ENCODE data around the gene ADAMTS13. TPM values are rescaled to one million over a fixed set of nuclear protein-coding genes. Genes with fewer than 3 reads are reported as not detected.

The ADAMTS13 gene
- total RNA-seq, 1 experiment from 2014 or later: 4.7 TPM

DNA sequence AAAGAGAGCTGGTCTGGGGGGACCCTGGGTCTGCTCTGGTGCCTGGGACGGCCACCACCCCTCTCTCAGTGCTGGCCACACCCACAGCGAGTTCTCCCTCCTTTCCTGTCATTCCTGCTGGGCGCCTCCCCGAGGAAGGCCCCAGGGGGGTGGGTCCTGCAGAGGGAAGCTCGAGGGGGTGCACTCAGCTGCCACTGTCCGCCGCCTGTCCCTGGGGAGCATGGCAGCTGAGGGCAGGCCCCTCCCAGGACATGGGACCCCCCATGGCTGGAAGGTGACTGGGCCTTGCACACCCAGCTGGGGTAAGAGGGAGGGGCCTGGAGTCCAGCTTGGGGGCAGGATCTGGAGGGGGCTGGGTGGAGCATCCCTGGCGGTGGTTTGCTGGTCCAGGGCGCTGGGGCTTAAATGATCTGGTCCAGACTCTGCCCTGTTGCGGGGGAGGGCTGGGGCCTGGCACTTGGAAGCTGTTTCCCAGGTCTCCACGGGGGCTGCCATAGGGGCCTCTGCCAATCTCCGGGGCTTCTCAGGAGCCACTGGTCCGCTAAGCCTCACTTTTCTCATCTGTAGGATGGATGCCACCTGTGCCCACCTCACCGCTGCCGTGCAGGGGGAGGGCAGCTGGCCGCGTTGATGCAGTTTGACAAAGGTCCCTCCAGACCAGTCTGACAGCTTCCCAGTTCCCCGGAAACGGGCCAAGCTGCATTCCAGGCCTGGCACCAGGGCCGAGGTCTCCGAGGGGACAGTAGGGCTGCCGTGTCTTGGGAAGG, 62.7 kb downstream of the ADAMTS13 start:
- no peak overlapping the region for H3K4me3 Mint-ChIP-seq (ENCODE audit: low read depth, unreplicated experiment)
- CTCF ChIA-PET: interaction anchor here (0.5 to 0.6 kb wide), 2 partner anchors 25 to 36 kb away, joined by 3 to 4 read pairs; partner anchors contain the start of gene CACFD1
- no peak for TF ChIP-seq CTCF (IDR thresholded peaks at IDR 0.05; ENCODE audit: unreplicated experiment)
- no peaks in the 10 kb centered on the region for H3K9me3 Mint-ChIP-seq (ENCODE audit: low read depth, unreplicated experiment)
- peaks cover 11% of the 10 kb centered on the region for H3K27me3 Mint-ChIP-seq (ENCODE audit: unreplicated experiment)
- H3K27ac Mint-ChIP-seq (ENCODE audit: unreplicated experiment): no peak overlapping the region
- peak; percentile 73 for DNase-seq
- BruUV-seq (replicated peaks): no TSS peak
- H3K4me1 Mint-ChIP-seq (ENCODE audit: low read depth, unreplicated experiment): no peaks in the 10 kb centered on the region
- H3K36me3 Mint-ChIP-seq (ENCODE audit: insufficient read depth, unreplicated experiment): no peaks in the 10 kb centered on the region
- intact Hi-C loops (cut with micrococcal nuclease; ENCODE audit: unreplicated experiment): loop anchor here (5.0 kb wide), 1 partner anchor 298 kb away; no protein-coding TSS in a partner anchor

DNA sequence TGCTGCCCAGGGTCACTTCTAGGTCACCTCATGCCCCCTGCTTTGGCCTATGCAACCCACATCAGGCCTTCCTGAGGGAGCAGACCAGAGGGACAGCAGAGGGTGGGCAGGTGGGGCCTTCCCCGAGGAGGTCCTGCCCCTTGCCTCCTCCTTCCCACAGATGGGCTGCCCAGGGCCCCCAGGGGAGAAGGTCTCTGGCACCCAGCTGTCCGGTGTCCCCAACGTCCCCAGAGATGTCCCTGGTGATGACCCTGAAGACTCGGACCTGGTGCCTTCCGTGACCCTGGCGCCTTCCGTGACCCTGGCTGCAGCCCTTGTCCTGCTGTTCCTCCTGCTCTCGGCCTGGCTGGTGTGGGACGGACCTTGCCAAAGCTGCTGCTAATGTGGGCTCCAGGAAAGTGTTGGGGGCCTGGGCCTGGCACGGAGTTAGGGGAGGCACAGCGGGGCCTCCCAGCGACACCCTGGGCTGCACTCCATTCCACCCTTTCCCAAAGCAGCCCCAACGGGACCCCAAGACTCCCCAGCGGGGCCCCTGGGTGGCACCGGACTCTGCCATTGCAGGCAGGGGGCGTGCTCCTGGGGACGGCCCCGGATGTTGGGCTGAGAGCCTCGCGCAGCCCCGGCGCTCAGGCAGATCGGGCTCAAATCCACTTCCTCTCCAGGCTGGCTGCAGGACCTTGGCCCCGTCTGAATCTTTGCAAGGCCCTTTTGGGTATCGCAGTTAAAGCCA, 63.5 kb downstream of the ADAMTS13 start:
- Mint-ChIP-seq H3K27ac (ENCODE audit: unreplicated experiment) (no peak overlapping the region), H3K4me1 (ENCODE audit: low read depth, unreplicated experiment) (no peaks in the 10 kb centered on the region), H3K27me3 (ENCODE audit: unreplicated experiment) (peaks cover 18% of the 10 kb centered on the region), H3K9me3 (ENCODE audit: low read depth, unreplicated experiment) (no peaks in the 10 kb centered on the region), H3K4me3 (ENCODE audit: low read depth, unreplicated experiment) (no peak overlapping the region), H3K36me3 (ENCODE audit: insufficient read depth, unreplicated experiment) (no peaks in the 10 kb centered on the region)
- DNase-seq: no peak
- intact Hi-C loops (cut with micrococcal nuclease; ENCODE audit: unreplicated experiment): loop anchor here (5.0 kb wide), 1 partner anchor 298 kb away; no protein-coding TSS in a partner anchor
- CTCF ChIA-PET: interaction anchor here (0.6 to 1.8 kb wide), 3 partner anchors 10 to 297 kb away, joined by 3 to 4 read pairs (median 4); no protein-coding TSS in a partner anchor
- TF ChIP-seq CTCF (IDR thresholded peaks at IDR 0.05; ENCODE audit: unreplicated experiment): no peak
- no TSS peak for BruUV-seq (replicated peaks)

DNA sequence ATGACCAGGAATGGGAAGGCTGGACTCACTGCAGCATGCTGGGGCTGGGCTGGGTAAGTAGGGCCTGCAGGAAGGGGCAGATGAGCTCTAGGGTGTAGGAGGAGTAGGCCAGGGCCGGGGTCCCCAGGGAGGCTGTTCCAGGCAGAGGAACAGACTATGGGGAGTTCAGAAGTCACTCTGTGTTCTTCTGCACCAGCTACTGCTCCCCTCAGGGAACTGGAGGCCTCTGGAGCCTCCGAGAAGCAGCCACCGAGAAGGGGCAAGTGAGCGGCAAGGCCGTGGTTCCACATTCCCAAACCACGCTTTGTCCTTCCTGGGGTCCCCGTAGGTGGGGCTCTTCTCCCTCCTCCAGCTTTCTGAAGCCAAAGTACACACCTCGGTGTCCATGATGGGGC, 65.2 kb downstream of the ADAMTS13 start:
- no peaks in the 10 kb centered on the region for H3K4me1 Mint-ChIP-seq (ENCODE audit: low read depth, unreplicated experiment)
- no TSS peak for BruUV-seq (replicated peaks)
- no peak overlapping the region for H3K4me3 Mint-ChIP-seq (ENCODE audit: low read depth, unreplicated experiment)
- no peaks in the 10 kb centered on the region for H3K36me3 Mint-ChIP-seq (ENCODE audit: insufficient read depth, unreplicated experiment)
- DNase-seq: no peak
- H3K27me3 Mint-ChIP-seq (ENCODE audit: unreplicated experiment): peaks cover 18% of the 10 kb centered on the region
- CTCF ChIA-PET: interaction anchor here (1.8 kb wide), 1 partner anchor 8 kb away, joined by 4 read pairs; no protein-coding TSS in a partner anchor
- no peak for TF ChIP-seq CTCF (IDR thresholded peaks at IDR 0.05; ENCODE audit: unreplicated experiment)
- intact Hi-C loops (cut with micrococcal nuclease; ENCODE audit: unreplicated experiment): loop anchor here (5.0 kb wide), 1 partner anchor 300 kb away; no protein-coding TSS in a partner anchor
- no peak overlapping the region for H3K27ac Mint-ChIP-seq (ENCODE audit: unreplicated experiment)
- H3K9me3 Mint-ChIP-seq (ENCODE audit: low read depth, unreplicated experiment): no peaks in the 10 kb centered on the region

DNA sequence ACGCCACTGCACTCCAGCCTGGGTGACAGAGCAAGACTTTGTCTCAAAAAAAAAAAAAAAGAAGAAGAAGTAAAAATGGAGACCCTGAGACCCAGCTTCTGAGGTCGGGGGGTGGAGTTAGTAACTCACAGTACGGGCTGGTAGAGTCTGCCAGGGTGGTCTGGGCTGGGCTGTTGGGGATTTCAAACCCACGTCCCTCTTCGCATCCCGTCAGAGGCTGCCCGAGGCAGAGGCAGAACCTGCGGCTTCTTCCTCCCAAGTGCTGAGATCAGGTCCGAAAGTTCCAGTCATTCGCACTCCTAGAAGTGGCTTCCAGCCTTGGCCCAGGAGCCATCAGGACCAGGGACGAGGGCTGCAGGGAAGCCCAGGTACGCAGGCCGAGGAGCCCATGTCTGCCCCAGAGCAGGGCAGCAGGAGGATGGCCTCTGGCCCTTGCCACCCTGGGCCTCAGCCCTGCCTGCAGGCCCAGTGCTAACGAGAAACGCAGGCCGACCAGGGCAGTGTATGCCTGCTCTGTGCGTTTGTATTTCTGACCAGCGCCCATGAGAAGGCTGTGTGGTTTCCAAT, 66.6 kb downstream of the ADAMTS13 start:
- no peak for TF ChIP-seq CTCF (IDR thresholded peaks at IDR 0.05; ENCODE audit: unreplicated experiment)
- H3K27ac Mint-ChIP-seq (ENCODE audit: unreplicated experiment): no peak overlapping the region
- no peaks in the 10 kb centered on the region for H3K9me3 Mint-ChIP-seq (ENCODE audit: low read depth, unreplicated experiment)
- BruUV-seq (replicated peaks): no TSS peak
- peaks cover 2% of the 10 kb centered on the region for H3K36me3 Mint-ChIP-seq (ENCODE audit: insufficient read depth, unreplicated experiment)
- H3K27me3 Mint-ChIP-seq (ENCODE audit: unreplicated experiment): peaks cover 18% of the 10 kb centered on the region
- intact Hi-C loops (cut with micrococcal nuclease; ENCODE audit: unreplicated experiment): loop anchor here (5.0 kb wide), 1 partner anchor 301 kb away; no protein-coding TSS in a partner anchor
- H3K4me1 Mint-ChIP-seq (ENCODE audit: low read depth, unreplicated experiment): no peaks in the 10 kb centered on the region
- CTCF ChIA-PET: interaction anchor here (0.7 kb wide), 1 partner anchor 101 kb away, joined by 4 read pairs; no protein-coding TSS in a partner anchor
- no peak overlapping the region for H3K4me3 Mint-ChIP-seq (ENCODE audit: low read depth, unreplicated experiment)
- DNase-seq: no peak
